IPS-NIHi11 (cell line): ENCODE measurements around the gene VTI1B.

Source experiments
- DNase-seq: peaks from one replicate; pipeline ENCODE4 v3.0.0; 2012; ENCODE audit warnings: mixed read lengths, low spot score

Gene VTI1B

DNA sequence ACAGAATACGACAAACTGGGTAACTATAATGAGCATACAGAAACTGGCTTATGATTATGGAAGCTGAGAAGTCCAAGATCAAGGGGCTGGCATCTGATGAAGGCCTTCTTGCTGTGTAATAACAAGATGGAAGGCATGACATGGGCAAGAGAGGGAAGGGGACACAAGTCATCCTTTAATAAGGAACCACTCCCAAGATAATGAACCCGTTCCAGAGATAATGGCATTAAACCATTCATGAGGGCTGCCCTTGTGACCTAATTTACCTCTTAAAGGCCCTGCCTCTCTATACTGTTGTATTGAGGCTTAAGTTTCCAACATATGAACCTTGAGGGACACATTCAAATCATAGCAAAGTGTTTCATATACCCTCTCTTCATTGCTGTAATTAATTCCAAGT lies 4.6 kb upstream of the VTI1B start:
- DNase-seq, result no peak

GRCh38 chr14:67675219-67675582 lies 769 bp upstream of the VTI1B start:
- DNase-seq, result no peak

DNA sequence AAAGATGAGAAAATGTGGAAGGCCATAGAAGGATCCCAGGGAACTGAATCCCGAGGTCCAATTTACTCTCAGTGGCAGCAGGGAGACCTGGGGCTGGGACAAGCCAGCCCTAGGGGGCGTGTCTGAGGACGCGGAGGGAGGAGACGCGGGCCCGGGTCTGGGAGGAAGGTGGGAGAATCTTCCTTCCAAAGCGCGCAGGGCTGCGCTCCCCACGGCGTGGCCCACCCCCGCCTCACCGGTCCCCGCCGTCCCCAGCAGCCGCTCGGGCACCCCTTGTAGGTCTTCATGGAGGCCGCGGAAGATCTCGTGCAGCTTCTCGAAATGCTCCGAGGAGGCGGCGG lies 323 bp downstream of the VTI1B start:
- DNase-seq, result peak; percentile 85

DNA sequence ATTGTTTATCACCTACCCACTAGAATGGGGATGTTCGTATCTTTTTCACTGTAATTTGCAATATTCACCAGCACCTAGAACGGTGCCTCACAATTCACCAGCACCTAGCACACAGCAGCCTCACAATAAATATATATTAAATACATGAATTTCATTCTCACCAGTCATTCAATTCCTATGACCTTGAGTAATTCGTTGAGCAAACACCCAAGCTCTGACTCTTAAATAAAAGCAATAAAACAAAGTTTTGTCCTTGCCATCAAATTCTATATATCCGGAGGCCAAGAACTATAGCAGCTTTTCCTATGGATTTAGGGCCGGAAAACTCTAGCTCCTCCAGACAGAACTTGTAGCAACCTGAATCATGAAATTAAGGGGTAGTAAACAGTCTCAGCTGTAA lies 981 bp downstream of the VTI1B start:
- DNase-seq, result no peak

DNA sequence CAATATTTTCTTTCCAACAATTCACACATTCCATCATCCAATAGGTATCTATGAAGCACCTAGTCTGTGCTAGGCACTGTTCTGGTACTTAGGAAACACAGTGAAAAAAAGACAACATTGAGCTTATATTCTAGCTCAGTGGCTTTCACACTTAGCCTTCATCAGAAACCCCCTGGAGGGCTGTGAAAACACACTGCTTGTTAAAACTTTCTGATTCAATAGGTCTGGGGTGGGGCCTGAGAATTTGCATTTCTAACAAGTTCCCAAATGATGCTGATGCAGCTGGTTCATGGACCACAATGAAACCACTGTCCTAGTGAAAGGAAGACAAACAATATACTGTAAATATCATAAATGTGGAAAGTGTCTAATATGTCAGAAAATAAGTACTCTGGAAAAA lies 5.9 kb downstream of the VTI1B start:
- no peak for DNase-seq

DNA sequence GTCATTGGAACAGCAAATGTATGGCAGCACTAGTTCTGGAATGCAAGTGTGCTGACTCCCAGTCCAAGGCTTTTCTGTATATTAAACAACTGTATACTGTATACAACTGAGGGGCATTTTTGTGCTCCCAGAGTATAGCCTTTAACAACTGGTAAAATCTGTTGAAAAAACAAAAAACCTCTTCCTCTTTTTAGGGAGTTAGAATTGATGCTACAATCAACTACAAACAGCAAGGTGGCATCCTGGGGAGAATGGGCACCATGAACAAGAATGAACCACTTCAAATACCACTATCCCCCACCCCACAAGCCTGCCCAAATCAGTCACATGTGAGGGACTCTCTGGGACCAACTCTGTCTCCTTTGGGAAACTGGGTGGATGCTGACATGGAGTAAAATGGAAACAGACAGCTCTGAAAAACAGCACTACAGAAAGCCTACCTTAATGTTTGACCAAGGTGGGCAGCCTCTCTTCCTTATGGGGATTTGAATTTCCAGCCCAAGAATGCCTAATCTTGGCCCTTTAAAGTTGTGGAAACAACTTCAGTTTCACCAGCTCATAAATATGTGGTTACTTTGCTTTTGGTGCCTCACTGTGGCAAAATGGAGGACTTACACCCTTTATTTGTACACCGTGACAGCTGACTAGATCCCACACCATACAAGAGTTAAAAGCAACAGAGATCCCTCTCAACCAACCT lies 7.5 kb downstream of the VTI1B start:
- peak; percentile 35 for DNase-seq

GRCh38 chr14:67665868-67666267 lies 8.6 kb downstream of the VTI1B start:
- DNase-seq, result no peak

- DNase-seq, result no peak
Measured at GRCh38 chr14:67663633-67664032, 10.8 kb downstream of the VTI1B start.

GRCh38 chr14:67653651-67654280 lies 20.7 kb downstream of the VTI1B start:
- no peak for DNase-seq

- DNase-seq, result no peak
Measured at GRCh38 chr14:67652189-67652588, 22.2 kb downstream of the VTI1B start.

GRCh38 chr14:67650694-67651093 lies 23.7 kb downstream of the VTI1B start:
- no peak for DNase-seq

DNA sequence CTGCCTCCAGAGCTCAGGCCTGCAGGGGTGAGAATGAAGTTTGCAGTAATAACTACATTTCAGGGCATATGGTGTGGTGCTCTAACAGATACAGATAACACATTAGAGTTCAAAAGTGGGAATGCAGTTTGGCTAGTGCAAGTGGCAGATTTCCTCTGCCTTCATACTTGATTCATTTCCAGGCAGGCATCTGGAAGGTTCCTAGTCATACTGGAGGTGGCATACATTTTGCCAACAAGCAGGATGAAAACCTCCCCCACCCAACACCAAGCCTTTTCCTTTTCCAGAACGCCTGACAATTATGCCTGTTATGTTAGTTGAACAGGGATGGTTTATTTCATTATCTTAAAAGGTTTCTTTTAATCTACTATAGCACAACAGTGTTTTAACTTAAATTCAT lies 24.3 kb downstream of the VTI1B start:
- no peak for DNase-seq

GRCh38 chr14:67646131-67646530 lies 28.3 kb downstream of the VTI1B start:
- no peak for DNase-seq

GRCh38 chr14:67645414-67645813 lies 29.0 kb downstream of the VTI1B start:
- DNase-seq, result no peak

DNA sequence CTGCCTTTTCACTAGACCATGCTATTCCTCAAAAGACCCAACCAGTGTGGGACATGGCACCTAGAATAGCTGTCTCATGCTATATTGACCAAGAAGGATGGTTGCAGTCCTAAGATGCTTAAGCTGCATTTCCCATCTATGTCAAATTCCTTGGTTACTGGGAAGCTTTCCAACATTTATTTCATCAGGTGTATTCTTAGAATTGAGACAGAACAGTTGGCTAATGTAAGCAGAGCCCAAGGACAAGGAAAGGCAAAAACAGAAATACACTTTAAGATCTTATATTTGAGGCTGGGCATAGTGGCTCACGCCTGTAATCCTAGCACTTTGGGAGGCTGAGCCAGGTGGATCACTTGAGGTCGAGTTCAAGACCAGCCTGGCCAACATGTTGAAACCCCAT lies 30.0 kb downstream of the VTI1B start:
- DNase-seq, result no peak

GRCh38 chr14:67643713-67644112 lies 30.7 kb downstream of the VTI1B start:
- peak; percentile 24 for DNase-seq

- no peak for DNase-seq
Measured at GRCh38 chr14:67641902-67642749, 32.3 kb downstream of the VTI1B start.

- no peak for DNase-seq
Measured at GRCh38 chr14:67641480-67641879, 33.0 kb downstream of the VTI1B start.

GRCh38 chr14:67638642-67639041 lies 35.8 kb downstream of the VTI1B start:
- no peak for DNase-seq

- no peak for DNase-seq
Measured at GRCh38 chr14:67636361-67636919, 38.0 kb downstream of the VTI1B start.

DNA sequence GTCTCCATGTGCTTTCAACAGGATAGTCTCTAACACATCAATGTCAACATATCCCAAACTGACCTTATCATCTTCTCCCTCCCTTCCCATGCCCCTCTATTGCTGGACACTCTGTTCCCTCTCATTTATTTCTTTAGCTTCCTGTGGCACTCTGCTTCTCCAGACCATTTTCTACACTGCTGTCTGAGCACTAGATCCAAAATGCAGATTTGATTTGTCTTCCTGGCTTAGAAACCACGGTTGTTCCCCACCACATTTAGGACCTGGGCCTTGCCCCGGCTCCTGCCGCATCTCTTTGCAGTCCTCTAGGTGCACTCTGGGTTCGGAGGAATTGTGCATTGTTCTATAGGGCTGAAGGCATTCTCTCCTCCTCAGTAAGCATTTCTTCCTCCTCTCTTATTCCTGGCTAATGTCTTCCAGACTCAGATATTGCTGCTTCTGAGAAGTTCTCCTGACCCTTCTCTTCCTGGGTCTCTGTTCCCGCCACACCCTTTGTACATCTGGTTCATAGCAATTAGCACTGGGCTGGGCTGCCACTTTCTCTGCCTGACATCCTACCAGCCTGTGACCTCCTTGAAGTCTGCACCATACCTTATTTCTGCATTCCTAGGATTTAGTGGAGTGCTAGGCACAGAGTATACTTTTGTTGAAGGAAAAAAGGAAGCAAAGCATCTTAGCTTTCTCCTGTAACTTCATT lies 40.8 kb downstream of the VTI1B start:
- DNase-seq, result no peak

DNA sequence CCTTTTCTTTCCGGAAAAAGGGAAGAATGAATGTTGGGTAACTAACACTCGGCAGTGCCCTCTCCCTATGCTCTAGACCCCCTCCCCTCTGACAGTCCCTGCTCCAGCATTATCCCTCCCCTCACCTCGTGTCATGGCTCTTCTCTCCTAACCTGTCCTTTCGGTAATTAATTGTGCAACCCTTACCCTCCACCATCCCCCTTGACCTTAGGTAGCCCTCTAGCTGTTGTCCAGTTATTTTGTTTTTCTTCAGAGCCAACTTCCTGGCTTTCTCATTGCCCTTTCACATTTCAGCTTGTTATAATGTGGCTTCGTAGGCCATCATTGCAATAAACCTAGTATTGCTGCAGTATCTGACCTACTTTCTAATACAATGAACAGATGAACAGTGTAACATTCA lies 43.5 kb downstream of the VTI1B start:
- no peak for DNase-seq
